Loucy (cell line): ENCODE measurements around the gene RCN2.

ENCODE experiments used
- EZH2phosphoT487 ChIP-seq: fragments of 200-600 bp; IDR thresholded peaks from 2 replicates; pipeline ENCODE4 v1.6.1; 2018; ENCODE audit warnings: antibody characterized with exemption, mild to moderate bottlenecking, moderate library complexity, borderline replicate concordance
- TF ChIP-seq, protein P1 (sequence below): fragments of 200-600 bp; sonication (generic); conservative IDR thresholded peaks from 2 replicates; pipeline ENCODE4 v1.5.1; 2014; ENCODE audit warnings: mild to moderate bottlenecking, antibody characterized with exemption, low read length

DNA sequence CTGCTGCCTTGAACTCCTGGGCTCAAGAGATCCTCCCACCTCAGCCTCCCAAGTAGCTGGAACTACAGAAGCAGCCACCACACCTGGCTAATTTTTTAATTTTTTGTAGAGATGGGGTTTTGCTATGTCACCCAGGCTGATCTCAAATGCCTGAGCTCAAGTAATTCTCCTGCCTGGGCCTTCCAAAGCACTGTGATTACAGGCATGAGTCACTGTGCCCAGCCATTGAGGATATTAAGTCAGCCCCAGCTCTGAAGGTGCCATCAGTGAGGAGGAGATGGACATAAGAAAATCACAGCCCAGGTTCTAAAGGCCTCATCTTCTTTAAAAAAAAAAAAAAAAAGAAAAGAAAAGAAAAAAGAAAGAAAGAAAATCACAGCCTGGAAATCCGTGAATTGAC is 36.8 kb downstream of the RCN2 start:
- TF ChIP-seq, protein P1, sequence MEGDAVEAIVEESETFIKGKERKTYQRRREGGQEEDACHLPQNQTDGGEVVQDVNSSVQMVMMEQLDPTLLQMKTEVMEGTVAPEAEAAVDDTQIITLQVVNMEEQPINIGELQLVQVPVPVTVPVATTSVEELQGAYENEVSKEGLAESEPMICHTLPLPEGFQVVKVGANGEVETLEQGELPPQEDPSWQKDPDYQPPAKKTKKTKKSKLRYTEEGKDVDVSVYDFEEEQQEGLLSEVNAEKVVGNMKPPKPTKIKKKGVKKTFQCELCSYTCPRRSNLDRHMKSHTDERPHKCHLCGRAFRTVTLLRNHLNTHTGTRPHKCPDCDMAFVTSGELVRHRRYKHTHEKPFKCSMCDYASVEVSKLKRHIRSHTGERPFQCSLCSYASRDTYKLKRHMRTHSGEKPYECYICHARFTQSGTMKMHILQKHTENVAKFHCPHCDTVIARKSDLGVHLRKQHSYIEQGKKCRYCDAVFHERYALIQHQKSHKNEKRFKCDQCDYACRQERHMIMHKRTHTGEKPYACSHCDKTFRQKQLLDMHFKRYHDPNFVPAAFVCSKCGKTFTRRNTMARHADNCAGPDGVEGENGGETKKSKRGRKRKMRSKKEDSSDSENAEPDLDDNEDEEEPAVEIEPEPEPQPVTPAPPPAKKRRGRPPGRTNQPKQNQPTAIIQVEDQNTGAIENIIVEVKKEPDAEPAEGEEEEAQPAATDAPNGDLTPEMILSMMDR = no peak
- TF ChIP-seq EZH2phosphoT487 = no peak
